HuH-7.5 (cell line): ENCODE results near the gene PEX16.

Experiments used
- DNase-seq: peaks from one replicate; pipeline ENCODE4 v3.0.0; 2011; ENCODE audit warnings: low spot score

The PEX16 gene

GRCh38 chr11:45930951-45931570 is 13.4 kb upstream of the PEX16 start:
- DNase-seq, result no peak

DNA sequence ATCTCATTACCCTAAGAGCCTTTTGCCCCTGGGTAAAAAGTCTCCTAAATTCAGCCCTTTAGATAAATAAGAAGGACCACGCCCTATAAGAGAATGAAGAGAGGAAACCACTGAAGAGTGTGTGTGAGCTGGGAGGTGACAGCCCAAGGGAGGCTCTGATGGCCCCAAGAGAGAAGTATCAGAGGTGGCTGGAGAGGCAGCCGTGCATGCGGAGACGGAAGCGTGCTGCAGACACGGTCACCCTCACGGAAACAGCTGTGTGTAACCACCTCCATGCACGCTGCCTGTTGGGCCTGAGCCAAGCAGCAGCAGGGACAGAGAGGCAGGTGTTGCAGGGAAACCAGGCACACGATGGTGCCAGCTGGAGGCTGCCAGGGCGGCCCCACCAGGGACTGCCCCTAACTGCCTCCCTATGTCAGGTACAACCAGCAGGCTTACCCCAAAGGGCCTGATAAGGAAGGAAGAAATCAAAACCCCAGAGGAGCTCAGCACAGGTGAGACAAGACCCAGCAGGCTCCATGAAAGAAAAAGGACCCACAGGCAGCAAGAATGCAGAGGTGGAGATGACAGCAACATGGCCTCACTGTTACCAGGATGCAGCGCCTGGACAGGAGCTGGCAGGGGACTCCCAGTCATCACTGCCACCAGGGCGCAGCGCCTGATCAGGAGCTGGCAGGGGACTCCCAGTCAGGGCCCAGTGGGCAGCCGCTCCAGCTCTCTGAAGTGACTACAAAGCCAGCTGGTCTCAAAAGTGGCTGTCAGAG is 12.5 kb upstream of the PEX16 start:
- no peak for DNase-seq

DNA sequence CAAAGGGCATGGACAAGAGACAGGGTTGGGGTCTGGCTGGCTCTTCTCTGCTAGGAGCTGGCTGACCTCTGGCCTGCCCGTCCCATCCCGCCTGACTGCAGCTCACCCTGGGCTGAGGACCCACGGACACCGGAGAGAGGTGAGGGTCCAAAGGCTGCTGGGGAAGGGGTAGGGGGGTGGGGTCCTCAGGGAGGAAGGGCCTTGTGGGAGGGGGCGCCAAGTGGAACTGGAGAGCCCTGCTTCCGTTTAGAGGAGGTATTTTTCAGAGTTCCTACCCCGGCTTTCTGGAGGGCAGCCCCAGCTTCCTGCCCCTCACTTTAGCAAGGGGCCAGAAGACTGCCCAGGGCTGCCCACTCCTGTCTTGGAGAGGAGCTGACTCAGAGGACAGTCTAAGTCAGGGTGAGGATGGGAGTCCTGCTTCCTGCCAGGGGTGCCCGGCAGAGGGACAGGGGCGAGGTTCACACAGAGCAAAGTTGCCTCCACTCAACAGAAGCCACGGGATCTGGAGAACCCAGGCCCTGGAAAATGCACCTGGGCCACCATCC is 11.9 kb upstream of the PEX16 start:
- no peak for DNase-seq

- no peak for DNase-seq
Observed at GRCh38 chr11:45928535-45929215, 11.0 kb upstream of the PEX16 start.

GRCh38 chr11:45927684-45928413 is 10.2 kb upstream of the PEX16 start:
- no peak for DNase-seq

GRCh38 chr11:45927332-45927683 is 9.6 kb upstream of the PEX16 start:
- no peak for DNase-seq

DNA sequence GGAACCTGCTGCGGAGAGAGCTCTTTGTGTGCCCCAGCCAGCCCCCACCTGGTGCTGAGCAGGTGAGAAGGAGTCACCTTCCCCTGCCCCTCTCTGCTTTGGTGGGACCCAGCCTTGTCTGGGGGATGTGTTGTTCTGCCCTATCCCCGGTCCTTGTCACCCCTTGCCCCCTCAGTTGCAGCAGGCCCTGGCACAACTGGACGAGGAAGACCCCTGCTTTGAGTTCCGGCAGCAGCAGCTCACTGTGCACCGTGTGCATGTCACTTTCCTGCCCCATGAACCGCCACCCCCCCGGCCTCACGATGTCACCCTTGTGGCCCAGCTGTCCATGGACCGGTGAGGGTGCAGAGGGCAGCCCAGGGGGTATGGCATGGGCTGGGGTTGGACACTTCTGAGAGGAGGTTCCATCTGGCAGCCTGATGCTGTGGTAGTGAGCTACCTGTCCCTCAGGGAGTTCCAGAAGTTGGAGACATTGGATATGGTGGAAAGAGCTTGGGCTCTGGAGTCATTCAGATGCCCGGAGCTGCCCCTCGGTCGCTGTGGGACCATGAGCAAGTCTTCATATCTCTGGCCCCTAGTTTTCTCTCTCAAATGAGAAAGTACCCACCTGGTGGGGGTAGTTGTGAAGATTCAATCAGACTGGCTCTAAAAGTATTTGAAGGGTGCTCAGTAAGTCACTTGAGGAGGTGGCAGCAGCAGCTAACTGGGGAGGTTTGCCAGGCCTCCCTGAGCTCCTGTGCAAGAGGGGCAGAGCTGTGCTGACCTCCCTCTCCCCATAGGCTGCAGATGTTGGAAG is 9.1 kb upstream of the PEX16 start:
- DNase-seq, result no peak

DNA sequence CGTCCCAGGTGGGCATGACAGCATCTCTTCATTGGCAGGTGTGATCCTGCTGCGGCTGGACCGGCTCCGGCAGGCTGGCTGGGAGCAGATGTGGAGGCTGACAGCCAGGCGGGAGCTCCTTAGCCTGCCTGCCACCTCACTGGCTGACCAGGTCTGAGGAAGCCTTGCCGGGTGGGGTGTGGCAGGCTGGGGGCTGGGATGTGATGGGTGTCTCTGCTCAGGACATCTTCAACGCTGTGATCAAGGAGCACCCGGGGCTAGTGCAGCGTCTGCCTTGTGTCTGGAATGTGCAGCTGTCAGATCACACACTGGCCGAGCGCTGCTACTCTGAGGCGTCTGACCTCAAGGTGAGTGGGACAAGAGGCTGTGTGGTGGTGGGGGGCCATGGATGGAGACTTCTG is 8.3 kb upstream of the PEX16 start:
- DNase-seq, result no peak

- no peak for DNase-seq
Observed at GRCh38 chr11:45925550-45925949, 7.9 kb upstream of the PEX16 start.

- no peak for DNase-seq
Observed at GRCh38 chr11:45924927-45925326, 7.2 kb upstream of the PEX16 start.

DNA sequence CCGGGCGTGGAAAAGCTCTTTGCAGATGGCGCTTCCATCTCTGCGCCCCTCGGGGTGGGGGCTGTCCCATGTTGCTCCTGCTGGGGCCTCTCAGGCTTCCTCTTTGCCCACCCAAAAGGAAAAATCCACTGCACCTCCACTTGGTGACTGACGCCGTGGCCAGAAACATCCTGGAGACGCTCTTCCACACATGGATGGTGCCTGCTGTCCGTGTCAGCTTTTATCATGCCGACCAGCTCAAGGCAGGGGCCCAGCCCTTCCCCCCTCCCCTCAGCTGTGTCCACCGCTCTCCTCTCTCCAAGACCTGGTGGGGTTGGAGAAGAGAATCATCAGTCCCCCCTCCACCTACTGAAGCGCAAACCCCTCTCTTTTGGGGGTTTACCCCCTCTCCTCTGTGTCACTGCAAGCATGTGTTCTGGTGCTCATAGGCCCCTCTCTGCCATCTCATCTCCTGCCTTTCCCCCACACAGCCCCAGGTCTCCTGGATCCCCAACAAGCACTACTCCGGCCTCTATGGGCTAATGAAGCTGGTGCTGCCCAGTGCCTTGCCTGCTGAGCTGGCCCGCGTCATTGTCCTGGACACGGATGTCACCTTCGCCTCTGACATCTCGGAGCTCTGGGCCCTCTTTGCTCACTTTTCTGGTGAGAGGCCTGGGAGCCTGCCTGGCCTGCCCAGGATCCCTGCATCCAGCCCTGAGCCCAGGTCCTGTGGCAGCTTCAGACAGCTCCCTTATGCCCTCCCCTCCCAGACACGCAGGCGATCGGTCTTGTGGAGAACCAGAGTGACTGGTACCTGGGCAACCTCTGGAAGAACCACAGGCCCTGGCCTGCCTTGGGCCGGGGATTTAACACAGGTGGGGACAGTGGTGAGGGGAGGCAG is 6.6 kb upstream of the PEX16 start:
- DNase-seq, result no peak

DNA sequence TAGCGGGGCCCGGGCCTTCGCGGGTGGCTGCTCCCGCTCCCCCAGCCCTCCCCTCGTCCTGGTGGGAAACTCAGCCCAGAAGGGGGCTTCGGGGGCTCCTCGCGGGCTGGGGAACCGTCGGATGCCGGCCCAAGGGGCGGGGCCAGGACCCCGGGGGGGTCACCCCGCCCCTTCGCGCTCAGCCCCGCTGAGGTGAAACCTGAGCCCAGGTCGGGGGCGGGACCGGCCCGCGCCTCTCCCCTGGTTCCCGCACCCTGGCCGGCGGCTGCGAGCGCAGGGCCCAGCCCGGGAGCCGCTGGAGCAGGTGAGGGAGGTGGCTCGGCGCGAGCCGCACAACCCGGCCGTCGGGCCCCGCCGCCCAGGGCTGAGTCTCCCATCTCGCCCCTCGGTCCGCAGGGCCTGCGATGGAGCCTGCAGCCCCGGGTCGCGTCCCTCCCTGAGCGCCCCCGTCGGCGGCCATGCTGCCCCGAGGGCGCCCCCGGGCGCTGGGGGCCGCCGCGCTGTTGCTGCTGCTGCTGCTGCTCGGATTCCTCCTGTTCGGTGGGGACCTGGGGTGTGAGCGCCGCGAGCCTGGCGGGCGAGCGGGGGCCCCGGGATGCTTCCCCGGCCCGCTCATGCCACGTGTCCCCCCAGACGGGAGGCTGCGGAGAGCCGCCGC is 4.9 kb upstream of the PEX16 start, which contains the start of gene LARGE2:
Gene LARGE2 (plus strand): TSS at position 232 of the 658 bp plus-strand sequence. CDS start 227 bp downstream, at position 459.
- peak; percentile 84 for DNase-seq

- DNase-seq, result peak; percentile 59
Observed at GRCh38 chr11:45921561-45922424, 4.1 kb upstream of the PEX16 start.

- DNase-seq, result no peak
Observed at GRCh38 chr11:45920531-45921477, 3.1 kb upstream of the PEX16 start.

DNA sequence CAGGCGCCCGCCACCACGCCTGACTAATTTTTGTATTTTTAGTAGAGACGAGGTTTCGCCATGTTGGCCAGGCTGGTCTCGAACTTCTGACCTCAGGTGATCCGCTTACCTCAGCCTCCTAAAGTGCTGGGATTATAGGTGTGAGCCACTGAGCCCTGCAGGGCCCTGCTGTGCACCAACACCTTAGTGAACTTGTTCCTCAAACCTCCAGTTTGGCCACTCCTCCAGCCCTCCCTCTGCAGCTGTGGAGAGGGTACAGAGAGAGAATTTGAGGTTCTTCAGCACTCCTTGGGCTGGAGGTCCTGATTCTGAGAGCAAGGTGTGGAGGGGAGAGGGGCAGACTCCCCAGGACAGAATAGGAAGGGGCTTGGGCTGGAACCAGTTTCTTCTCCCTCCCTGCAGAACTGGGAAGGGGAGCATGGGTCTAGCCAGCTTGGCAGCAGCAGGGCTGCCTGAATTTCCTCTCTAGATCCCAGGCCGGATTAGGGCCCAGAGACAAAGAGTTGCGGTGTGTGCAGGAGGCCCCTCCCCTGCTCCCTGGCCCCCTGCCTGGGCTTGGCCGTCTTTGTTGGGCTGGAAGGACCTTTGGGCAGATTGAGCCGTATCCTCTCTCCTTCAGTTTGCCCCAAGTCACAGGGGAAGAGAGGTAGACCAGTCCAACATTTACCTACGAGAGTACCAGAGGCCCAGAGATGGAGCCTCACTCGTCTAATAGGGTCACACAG is 2.3 kb upstream of the PEX16 start:
- no peak for DNase-seq

DNA sequence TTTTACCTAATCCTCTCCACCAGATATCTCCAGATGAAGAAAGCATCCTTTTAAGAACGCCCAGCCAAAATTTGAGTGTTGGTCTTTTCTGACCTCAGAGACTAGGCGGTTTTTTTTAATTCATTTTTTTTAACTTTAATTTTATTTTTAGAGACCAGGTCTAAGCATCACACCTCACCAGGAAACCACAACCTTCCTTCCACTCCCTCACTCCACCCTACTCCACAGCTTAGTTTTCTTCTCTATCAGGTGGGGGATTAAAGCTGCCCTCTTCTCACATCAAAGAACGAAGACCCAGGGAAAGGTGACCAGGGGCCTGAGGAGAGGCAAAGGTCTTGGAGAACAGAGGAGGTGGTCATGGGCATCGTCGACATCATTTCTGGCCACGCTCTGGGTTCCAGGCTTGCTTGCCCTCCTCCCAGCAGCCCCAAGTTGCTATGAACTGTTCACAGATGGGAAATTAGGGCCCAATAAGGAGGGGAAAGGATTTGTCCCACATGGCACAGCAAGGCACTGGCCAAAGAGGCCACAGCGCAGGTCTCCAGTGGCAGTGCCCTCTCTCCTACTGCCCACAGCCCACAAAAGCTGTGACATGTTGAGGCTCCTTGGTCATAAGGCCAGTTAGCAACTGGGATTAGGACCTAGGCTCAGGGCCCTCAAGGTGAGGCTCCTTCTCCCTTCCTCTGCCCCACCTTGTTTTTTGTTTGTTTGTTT is 1.4 kb upstream of the PEX16 start:
- DNase-seq, result no peak
